Measurements from ENCODE around the gene GTF3C5.
"Not testable (repeated sequence)": the region's sequence is repeated elsewhere in the genome, so short reads cannot be mapped to it uniquely, and the experiment has no call there.

GTF3C5 gene

DNA sequence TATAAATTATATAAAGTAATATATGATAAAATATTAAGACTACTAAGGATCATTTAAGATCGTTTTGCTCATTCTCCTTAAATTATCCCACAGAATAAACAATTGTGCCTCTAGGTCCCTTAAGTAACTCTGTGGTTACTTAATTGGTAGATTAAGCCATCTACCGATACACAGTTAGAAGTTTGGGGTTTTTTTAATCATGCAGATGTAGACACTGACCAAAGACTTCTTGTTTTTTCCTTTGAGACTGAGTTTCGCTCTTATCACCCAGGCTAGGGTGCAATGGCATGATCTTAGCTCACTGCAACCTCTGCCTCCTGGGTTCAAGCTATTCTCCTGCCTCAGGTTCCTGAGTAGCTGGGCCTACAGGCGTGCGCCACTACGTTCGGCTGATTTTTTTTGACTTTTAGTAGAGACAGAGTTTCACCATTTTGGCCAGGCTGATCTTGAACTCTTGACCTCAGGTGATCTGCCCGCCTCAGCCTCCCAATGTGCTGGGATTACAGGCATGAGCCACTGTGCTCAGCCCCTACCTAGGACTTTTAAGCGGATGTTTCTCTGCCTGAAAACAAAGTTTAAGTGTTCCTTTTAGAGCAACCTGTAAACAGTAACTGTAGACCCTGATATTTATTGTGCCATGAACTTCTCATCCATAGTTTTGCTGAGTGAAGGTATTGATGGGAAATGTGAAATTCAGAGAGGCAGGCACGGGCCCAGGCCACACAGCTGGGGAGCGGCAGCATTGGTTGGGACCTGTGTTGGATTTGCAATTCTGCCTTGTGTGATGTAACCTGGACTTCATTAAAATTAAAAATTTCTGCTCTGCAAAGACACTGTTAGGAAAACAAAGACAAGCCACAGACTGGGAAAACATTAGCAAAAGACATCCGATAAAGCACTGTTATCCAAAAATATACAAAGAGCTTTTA, 42.6 kb downstream of the GTF3C5 start:
- DNase-seq = no peak

DNA sequence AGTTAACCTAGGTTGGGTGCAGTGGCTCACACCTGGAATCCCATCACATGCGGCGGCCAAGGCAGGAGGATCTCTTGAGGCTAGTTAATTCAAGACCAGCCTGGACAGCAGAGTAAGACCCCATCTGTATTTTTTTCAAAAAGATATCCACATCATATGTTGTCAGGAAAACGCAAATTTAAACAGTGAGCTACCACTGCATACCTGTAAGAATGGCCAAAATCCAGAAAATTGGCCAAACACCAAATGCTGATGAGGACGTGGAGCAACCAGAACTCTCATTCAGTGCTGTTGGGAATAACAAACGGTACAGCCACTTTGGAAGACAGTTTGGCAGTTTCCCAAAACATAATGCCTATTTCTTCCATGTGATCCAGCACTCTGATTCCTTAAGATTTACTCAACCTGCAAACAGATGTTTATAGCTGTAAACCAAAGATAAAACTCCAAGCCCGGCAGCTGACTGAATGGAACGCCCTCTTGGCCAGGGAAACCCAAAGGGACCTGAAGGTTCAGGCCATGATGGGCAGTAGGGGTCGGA, 43.4 kb downstream of the GTF3C5 start:
- no peak for DNase-seq

DNA sequence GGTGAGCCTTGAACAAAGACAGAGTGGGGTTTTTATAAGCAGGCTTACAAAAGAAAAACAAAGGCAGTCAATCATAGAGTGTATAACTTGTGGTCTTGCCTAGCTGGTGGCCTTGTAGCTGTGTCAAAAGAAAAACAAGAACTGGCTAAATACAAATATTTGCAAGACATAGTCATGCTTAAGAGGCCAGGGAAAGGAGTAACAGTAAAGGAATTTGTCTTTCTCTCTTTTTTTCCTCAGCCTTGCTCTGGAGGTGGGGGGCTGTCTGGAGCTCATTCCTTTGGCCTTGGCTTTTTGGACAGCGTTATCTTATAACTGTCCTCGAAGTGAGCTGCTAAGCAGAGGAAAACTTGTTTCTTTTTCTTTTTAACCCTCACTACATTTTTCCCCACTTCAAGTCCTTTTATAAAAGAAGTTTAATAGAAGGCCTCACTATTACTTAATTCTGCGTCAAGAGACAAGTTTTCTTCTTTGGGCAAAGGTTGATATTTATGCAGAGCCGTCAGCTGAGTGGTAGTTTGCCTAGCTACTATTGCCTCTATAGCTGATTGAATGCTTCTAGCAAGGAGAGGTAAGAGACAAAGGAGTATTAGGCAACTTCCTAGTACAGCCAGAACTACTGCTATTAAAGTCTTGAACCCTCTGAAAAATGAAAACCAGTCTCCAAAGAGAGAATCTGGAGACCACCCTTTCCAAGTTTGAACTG, 45.3 kb downstream of the GTF3C5 start:
- no peak for DNase-seq

DNA sequence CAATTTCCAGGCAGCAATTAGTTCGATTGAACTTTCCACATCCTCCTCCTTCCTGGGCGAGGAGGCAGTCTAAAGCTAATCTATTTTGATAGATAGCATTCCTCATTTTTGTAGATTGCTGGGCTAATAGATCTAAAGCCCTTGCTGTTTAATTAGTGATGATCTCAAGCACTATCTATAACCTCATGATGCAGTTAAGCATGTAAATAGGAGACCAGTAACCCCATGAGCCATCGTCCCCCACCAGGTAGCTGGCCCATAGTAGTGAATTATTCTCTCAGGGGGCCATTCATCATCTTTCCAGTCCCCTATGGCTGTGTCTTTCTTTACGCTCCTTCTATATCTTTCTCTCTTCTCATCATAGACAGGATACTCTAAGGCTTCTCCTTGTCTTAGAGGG, 45.9 kb downstream of the GTF3C5 start:
- no peak for DNase-seq

DNA sequence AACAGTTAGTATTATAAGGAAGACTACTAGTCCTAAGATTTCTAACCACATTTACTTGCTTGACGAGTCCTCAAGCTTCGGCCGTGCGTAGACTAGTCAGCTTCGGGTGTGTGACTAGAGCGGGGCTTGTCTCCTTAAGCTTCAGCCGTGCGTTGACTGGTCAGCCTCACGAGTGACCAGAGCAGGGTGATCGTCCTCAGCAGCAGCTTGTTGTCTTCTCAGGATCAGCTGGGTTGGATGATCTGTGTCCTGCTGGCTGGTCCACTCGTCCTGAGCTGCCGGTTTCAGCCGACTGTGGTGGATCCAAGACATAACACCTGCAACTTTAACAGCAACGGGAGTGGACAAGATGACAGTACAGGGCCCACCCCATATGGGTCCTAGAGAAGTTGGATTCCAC, 47.7 kb downstream of the GTF3C5 start:
- no peak for DNase-seq

DNA sequence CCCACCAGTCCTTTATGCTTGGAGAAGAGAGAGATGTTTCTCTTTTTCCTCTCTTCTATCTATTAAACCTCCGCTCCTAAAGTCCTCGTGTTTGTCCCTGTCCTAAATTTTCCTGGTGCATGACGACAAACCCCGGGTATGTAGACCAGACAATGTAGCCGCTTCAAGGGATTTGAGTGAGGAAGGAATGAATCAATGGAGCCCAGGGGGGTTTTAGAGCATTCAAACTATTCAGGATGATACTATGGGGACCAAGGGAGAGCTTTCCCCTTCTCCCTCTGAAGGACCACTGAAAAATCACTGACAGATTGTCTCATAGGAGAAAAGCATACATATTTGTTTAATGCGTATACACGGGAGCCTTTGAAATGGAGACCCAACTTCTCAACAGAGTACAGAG, 49.4 kb downstream of the GTF3C5 start:
- DNase-seq = no peak

DNA sequence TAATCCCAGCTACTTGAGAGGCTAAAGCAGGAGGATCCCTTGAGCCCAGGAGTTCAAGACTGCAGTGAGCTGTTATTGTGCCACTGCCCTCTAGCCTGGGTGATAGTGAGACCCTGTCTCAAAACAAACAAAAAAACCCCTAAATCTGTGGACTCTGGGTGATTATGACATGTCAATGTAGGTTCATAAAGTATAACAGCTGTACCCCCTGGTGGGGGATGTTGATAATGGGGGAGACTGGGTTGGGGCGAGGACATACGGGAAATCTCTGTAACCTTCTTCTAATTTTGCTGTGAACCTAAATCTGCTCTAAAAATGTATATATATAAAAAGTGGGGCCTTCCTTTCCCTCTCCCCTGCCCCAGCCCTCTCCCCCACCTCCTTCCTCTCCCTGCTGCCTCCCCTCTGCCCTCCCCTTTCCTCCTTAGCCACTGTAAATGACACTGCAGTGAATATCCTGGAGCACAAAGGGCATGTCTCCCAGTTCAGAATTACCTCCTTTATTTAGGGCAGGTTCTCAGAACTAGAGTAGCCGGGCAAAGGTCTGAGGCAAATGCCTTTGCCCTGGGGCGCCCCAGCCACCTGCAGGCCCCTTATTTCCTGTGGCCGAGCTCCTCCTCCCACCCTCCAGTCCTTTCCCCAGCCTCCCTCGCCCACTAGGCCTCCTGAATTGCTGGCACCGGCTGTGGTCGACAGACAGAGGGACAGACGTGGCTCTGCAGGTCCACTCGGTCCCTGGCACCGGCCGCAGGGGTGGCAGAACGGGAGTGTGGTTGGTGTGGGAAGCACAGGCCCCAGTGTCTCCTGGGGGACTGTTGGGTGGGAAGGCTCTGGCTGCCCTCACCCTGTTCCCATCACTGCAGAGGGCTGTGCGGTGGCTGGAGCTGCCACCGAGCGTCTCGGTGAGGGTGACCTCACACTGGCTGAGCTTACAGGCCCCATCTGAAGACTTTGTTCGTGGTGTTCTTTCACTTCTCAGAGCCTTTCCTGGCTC, 50.3 kb downstream of the GTF3C5 start:
- not testable (repeated sequence) for DNase-seq

DNA sequence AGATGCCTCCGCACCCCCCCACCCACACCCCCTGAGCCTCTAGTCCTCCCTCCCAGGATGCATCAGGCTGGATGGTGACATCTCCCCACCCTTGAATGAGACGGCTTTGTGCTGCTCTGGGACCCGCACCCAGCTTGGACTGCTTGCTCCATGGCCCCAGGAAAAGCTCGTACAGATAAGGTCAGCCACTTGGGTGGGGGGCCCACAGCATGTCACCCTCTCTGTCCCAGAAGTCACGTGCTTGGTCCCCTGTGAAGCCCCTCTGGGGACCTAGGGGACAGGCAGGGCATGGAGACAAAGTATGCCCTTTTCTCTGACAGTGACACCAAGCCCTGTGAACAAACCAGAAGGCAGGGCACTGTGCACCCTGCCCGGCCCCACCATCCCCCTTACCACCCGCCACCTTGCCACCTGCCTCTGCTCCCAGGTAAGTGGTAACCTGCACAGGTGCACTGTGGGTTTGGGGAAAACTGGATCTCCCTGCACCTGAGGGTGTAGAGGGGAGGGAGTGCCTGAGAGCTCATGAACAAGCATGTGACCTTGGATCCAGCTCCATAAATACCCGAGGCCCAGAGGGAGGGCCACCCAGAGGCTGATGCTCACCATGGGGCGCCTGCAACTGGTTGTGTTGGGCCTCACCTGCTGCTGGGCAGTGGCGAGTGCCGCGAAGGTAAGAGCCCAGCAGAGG, 51.3 kb downstream of the GTF3C5 start:
- not testable (repeated sequence) for DNase-seq

DNA sequence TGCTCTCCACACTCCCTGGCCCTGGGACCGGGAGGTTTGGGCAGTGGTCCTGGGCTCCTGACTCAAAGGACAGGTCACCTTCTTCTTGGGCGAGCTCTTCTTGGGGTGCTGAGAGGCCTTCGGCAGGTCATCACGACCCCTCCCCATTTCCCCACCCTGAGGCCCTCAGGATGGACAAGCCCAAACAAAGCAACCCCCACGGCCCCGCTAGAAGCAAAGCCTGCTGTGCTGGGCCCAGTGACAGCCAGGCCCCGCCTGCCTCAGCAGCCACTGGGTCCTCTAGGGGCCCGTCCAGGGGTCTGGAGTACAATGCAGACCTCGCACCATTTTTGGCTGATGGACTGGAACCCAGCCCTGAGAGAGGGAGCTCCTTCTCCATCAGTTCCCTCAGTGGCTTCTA, 52.9 kb downstream of the GTF3C5 start:
- DNase-seq = not testable (repeated sequence)

DNA sequence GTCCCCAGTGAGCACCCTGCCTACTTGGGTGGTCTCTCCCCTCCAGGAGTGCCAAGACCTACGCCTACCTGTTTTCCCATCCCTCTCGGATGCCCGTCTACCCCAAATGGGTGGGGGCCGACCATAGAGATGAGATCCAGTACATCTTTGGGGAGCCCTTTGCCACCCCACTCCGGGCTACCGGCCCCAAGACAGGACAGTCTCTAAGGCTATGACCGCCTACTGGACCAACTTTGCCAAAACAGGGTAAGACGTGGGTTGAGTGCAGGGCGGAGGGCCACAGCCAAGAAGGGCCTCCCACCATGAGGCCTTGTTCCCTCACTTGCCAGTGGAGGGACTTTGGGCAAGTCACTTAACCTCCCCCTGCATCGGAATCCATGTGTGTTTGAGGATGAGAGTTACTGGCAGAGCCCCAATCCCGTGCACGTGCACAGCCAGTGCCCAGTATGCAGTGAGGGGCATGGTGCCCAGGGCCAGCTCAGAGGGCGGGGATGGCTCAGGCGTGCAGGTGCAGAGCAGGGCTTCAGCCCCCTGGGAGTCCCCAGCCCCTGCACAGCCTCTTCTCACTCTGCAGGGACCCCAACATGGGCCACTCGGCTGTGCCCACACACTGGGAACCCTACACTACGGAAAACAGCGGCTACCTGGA, 55.5 kb downstream of the GTF3C5 start:
- not testable (repeated sequence) for DNase-seq

DNA sequence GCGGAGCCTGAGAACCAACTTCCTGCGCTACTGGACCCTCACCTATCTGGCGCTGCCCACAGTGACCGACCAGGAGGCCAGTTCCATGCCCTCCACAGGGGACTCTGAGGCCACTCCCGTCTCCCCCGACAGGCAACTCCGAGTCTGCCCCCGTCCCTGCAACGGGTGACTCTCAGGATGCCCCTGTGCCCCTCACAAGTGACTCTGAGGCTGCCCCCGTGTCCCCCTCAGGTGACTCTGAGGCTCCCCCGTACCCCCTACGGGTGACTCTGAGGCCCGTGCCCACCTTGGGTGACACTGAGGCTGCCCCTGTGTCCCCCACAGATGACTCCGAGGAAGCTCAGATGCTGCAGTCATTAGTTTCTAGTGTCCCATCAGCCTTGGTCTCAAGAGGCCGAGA, 56.1 kb downstream of the GTF3C5 start:
- DNase-seq = no peak

DNA sequence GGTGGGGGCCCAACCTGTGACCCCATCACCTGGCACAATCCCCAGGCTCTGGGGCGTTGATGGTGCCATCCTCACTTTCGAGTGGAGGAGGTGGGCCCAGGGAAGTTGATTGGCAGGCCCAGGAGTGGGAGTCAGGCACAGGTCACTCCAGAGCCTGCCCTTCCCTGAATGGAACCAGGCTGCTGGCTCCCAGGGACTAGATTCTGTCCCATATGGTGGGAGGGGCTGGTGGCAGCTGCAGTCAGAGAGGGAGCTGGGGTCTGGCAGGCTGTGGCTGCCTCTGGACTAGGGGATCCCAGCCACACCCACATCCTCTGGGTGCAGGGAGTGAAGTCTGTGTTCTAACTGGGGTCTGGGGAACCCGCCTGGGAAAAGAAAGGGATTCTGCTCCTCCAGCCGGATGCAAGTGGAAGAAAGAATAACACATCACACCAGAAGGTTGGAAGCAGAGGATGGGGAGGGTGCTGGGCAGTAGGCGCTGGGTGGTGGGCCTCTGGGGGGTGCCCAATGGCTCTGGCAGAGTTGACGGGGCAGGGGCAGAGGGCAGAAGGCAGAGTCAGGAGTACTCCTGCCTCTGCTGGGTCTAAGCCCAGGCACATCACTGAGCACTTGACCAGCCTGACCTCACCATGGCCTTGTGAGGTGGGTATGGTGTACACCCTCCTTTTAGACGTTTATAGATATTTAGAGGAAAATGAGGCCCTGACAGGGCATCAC, 56.8 kb downstream of the GTF3C5 start:
- no peak for DNase-seq

DNA sequence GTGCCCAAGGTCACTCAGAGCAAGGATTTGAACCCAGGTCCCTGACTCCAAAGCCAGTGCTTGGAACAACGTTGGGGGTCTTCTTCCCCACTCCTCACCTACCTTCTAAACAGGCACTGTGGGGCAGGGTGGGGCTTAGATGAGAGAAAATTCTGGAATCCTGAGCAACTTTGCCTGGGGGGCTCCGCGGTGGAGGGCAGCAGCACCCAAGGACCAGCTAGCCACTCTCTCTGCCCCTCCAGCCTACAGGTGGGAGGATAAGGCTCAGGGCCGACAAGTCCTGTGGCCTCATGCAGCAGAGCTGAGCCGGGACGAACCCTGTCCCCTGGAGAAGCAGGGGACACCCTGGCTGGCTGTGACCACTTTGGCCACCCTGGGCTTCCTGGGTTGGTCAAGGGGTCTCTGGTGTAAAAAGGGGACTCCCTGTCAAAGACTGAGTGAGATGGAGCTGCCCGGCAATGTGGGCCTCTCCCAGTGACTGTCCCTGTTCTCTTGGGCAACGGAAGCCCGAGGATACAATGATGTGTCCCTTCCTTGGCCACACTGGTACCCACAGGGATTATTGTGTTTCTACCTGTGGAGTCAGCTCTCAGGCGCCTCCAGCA, 57.5 kb downstream of the GTF3C5 start:
- no peak for DNase-seq

DNA sequence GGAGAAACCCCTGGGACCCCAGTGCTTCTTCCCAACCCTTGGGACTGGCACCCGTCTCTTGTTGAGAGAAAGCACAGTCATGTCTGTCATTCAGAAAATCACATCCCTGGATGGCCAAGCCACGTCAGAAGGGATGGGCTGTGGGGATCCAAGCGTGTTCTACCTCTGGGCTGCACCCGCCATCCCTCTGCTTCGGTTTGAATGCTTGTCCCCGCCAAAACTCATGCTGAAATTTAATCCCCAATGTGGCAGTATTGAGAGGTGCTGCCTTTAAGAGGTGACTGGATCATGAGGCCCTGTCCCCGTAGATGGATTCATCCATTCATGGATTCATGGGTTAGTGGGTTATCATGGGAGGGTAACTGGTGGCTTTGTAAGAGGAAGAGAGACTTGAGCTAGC, 58.0 kb downstream of the GTF3C5 start:
- DNase-seq = no peak

DNA sequence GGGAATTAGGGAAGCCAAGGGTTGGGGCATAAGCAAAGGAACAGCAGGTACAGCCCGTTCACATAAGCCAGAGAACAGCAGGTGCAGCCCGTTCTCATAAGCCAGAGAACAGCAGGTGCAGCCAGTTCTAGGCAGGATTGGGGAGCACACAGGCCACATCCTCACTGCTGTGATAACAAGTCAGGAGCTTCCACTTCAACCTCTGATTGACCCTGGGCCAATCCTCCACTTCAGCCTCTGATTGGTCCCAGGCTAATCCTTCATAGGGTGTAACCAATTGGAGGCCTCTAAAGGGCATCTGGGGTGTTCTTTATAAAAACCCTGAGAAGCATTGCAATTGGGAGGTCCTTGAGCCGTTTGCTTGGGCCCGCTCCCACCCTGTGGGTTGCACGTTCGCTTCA, 58.5 kb downstream of the GTF3C5 start:
- no peak for DNase-seq

DNA sequence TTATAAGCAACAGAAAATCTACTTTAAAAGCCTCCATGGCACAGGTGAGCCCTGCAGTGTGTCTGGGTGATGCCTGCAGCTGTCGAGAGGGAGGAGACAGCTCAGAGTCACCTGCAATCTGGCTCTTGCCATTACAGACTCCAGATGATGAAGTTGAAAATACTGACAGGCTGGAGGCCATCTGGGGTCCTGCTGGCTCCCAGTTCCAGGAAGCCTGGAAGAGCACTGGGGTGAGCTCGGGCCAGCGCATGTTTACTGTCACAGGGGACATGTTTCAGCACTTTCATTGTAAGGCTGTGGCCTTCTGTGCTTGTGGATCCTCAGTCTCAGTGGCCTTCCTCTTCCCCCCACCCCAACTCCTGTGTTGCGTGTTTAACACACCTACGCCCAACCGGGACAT, 59.4 kb downstream of the GTF3C5 start:
- no peak for DNase-seq

DNA sequence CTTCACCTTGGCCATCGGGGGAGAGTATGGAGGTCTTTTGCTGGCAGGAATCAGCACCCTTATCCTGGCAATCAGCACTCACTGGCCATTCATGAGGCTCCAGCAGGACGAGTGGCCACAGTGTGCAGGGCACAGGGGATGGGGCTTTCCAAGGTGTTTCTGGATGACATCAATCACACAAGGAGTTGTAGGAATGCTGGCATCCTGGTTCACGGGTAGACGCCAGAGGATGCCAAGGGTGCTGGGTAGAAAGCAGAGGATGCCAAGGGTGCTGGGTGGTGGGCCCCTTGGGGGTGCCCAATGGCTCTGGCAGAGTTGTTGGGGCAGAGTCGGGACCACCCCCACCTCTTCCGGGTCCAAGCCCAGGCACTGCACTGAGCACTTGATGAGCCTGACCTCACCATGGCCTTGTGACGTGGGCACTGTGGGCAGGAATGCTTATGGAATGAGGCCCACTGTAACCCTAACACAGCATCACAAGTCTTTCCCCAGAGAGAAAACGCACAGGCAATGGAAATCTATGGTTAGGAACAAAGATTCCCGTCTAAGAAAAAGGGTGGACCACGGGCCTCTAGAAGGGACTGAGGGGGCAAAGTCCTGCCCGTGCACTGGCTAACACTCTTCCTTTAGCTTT, 60.1 kb downstream of the GTF3C5 start:
- no peak for DNase-seq

DNA sequence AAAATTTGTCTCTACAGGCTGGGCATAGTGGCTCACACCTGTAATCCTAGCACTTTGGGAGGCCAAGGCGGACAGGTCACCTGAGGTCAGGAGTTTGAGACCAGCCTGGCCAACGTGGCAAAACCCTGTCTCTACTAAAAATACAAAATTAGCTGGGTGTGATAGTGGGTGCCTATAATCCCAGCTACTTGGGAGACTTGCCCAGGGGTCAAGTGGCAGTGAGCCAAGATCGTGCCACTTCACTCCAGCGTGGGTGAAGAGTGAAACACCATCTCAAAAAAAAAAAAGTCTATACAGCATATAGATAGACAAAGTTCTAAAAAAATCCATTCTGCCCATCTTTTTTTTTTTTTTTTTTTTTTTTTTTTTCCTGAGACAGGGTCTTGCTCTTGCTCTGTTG, 63.6 kb downstream of the GTF3C5 start:
- DNase-seq = not testable (repeated sequence)

DNA sequence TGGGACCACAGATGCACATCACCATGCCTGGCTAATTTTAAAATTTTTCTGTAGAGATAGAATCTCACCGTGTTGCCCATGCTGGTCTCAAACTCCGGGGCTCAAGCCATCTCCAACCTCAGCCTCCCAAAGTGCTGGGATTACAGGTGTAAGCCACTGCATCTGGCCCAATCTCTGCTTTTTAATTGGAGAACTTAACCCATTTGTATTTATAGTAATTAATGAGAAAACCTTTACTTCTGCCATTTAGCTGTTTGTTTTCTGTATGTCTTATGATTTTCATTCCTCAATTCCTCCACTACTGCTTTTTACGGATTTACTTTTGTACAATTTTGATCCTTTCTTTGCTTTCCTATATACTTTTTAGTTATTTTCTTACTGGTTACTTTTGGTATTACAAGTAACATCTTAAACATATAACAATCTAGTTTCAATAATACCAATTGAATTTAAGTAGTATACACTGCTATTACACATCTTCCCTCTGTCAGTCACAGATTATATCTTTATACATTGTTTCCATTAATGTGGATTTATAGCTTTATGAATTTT, 64.1 kb downstream of the GTF3C5 start:
- no peak for DNase-seq
